PC-3 (cell line): ENCODE measurements around the gene ASB2. TPM values are rescaled to one million over a fixed set of nuclear protein-coding genes. Genes with fewer than 3 reads are reported as not detected.

ENCODE experiments used
- ATAC-seq: fragments of 200-7000 bp; cut with Tn5 transposase; 2 replicates; pipeline ENCODE4 v1.9.1; 2020; ENCODE audit warnings: mild to moderate bottlenecking, moderate library complexity
- BruUV-seq: library from RNA; stranded (reverse); fragments of 400-500 nt; replicated peaks from 2 replicates; lab custom pipeline; 2021; lab: Mats Ljungman, UMichigan
- CTCF ChIA-PET: fragments of 300-600 bp; sonication (Branson Sonifier 250); formaldehyde crosslinking; loops from one replicate; lab custom pipeline; 2022; ENCODE audit warnings: antibody characterized with exemption; lab: Charles Lee
- POLR2A ChIA-PET: fragments of 300-600 bp; sonication (Branson Sonifier 250); formaldehyde crosslinking; loops from one replicate; lab custom pipeline; 2022; ENCODE audit warnings: antibody characterized with exemption; ENCODE audit not compliant: unreplicated experiment; lab: Charles Lee
- DNase-seq: peaks from one replicate; pipeline ENCODE4 v3.0.0-alpha.2; 2015
- H2AFZ ChIP-seq: fragments of 300-600 bp; sonication (generic); 2 replicates; pipeline ENCODE4 v1.6.0; 2016; ENCODE audit warnings: antibody characterized with exemption, low read length
- H3F3A ChIP-seq: fragments of 300-600 bp; sonication (generic); one replicate; pipeline ENCODE4 v1.6.0; 2017; ENCODE audit warnings: antibody characterized with exemption, low read length, control low read depth, mild to moderate bottlenecking; ENCODE audit not compliant: unreplicated experiment
- H3K27ac ChIP-seq: fragments of 300-600 bp; sonication (generic); 2 replicates; pipeline ENCODE4 v1.5.1; 2016; ENCODE audit warnings: mild to moderate bottlenecking, low read length
- H3K27me3 ChIP-seq: fragments of 300-600 bp; sonication (generic); 2 replicates; pipeline ENCODE4 v1.6.1; 2016; ENCODE audit warnings: low read length, mixed read lengths
- H3K36me3 ChIP-seq: fragments of 300-600 bp; sonication (generic); 2 replicates; pipeline ENCODE4 v1.6.1; 2016; ENCODE audit warnings: low read depth, mixed run types, low read length, mixed read lengths
- H3K4me1 ChIP-seq: fragments of 300-600 bp; sonication (generic); 2 replicates; pipeline ENCODE4 v1.5.1; 2016; ENCODE audit warnings: low read length; ENCODE audit not compliant: insufficient read depth
- H3K4me2 ChIP-seq: fragments of 300-600 bp; sonication (generic); 2 replicates; pipeline ENCODE4 v1.6.0; 2016; ENCODE audit warnings: low read length
- H3K4me3 ChIP-seq: fragments of 300-600 bp; sonication (generic); 2 replicates; pipeline ENCODE4 v1.5.1; 2016; ENCODE audit warnings: mild to moderate bottlenecking, low read length, mixed read lengths
- H3K79me2 ChIP-seq: fragments of 300-600 bp; sonication (generic); 2 replicates; pipeline ENCODE4 v1.6.1; 2017; ENCODE audit warnings: low read length, mixed read lengths
- H3K9ac ChIP-seq: fragments of 300-600 bp; sonication (generic); 2 replicates; pipeline ENCODE4 v1.6.0; 2016; ENCODE audit warnings: mild to moderate bottlenecking, low read length
- H3K9me2 ChIP-seq: fragments of 300-600 bp; sonication (generic); replicated peaks from 2 replicates; pipeline ENCODE4 v1.6.1; 2016; ENCODE audit warnings: mixed run types, low read length, mixed read lengths
- H3K9me3 ChIP-seq: fragments of 300-600 bp; sonication (generic); 2 replicates; pipeline ENCODE4 v1.6.1; 2016; ENCODE audit warnings: low read length, mixed read lengths
- H4K20me1 ChIP-seq: fragments of 300-600 bp; sonication (generic); 2 replicates; pipeline ENCODE4 v1.6.1; 2016; ENCODE audit warnings: low read length, mixed read lengths
- CTCF ChIP-seq: fragments of 300-600 bp; sonication (generic); conservative IDR thresholded peaks from 2 replicates; pipeline ENCODE4 v1.5.1; 2017; ENCODE audit warnings: antibody characterized with exemption, low read depth, mild to moderate bottlenecking, low read length
- EZH2 ChIP-seq: fragments of 300-600 bp; sonication (generic); IDR thresholded peaks from one replicate; pipeline ENCODE4 v1.6.1; 2017; ENCODE audit warnings: antibody characterized with exemption, mild to moderate bottlenecking, low read length; ENCODE audit not compliant: unreplicated experiment
- EZH2phosphoT487 ChIP-seq: fragments of 300-600 bp; sonication (generic); IDR thresholded peaks from 2 replicates; pipeline ENCODE4 v1.6.1; 2018; ENCODE audit warnings: mild to moderate bottlenecking, antibody characterized with exemption, low read length, borderline replicate concordance
- intact Hi-C: fragments of 100-400 bp; cut with micrococcal nuclease; formaldehyde crosslinking; loops from 2 replicates; pipeline ENCODE4 v1.9.0; 2023
- total RNA-seq: library from RNA; depleted of rRNA; stranded (reverse); fragments of >200 nt; gene quantifications from 2 replicates; pipeline ENCODE4 v1.2.3, GENCODE V29; 2014

The ASB2 gene
- total RNA-seq, 1 experiment from 2014 or later: 0.22 TPM

DNA sequence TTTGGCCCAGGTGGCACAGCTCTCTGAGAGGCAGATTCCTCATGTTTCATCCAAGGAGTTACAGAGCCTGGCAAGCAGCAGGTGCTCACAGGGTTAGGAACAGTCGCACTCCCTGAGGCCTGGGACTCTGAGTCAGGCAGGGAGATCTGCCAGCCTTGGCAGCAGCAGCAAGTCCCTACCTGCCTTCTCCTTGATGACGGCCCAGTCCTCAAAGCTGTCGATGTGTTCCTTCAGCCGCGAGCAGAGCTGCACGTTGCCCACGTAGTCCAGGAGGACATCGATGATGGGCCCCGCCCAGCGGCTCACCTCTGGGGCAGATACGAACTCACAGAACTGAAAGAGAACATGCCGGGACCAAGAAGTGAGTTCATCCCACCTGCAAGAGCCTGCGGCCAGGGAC is 38.9 kb downstream of the ASB2 start:
- Histone ChIP-seq H2AFZ (no peak overlapping the region), H3K4me1 (peaks cover 26% of the 10 kb centered on the region), H4K20me1 (no peaks in the 10 kb centered on the region), H3F3A (no peaks in the 10 kb centered on the region), H3K9me2 (no peaks in the 10 kb centered on the region), H3K27me3 (no peaks in the 10 kb centered on the region; the same call in 1 of the 2 replicates), H3K36me3 (no peaks in the 10 kb centered on the region), H3K9me3 (no peaks in the 10 kb centered on the region), H3K9ac (no peak overlapping the region), H3K4me3 (no peak overlapping the region), H3K27ac (no peak overlapping the region), H3K79me2 (no peaks in the 10 kb centered on the region), H3K4me2 (no peak overlapping the region)
- TF ChIP-seq EZH2 (no peak), CTCF (no peak), EZH2phosphoT487 (no peak)
- ATAC-seq (no peak), DNase-seq (peak; percentile 10)
- BruUV-seq: no TSS peak
- ChIA-PET POLR2A (no interaction called here), CTCF (no interaction called here)
- intact Hi-C loops: loop anchor here (2.0 kb wide), 1 partner anchor 199 kb away; no protein-coding TSS in a partner anchor

- no peaks in the 10 kb centered on the region for H3K36me3 ChIP-seq
- DNase-seq: no peak
Measured at GRCh38 chr14:93936926-93937325, 39.4 kb downstream of the ASB2 start.

More at GRCh38 chr14:93936926-93937325, 39.4 kb downstream of the ASB2 start:
- H4K20me1 ChIP-seq: no peaks in the 10 kb centered on the region
- H3K4me3 ChIP-seq: no peak overlapping the region
- POLR2A ChIA-PET: no interaction called here
- H3K9ac ChIP-seq: no peak overlapping the region
- H3K4me1 ChIP-seq: peaks cover 20% of the 10 kb centered on the region
- no peaks in the 10 kb centered on the region for H3K9me3 ChIP-seq
- no peak overlapping the region for H3K27ac ChIP-seq
- H3K27me3 ChIP-seq: no peaks in the 10 kb centered on the region; the same call in 1 of the 2 replicates
- intact Hi-C loops: loop anchor here (2.0 kb wide), 1 partner anchor 200 kb away; no protein-coding TSS in a partner anchor
- CTCF ChIA-PET: no interaction called here
- BruUV-seq: no TSS peak
- no peak for ATAC-seq
- H3K79me2 ChIP-seq: no peaks in the 10 kb centered on the region
- H3K4me2 ChIP-seq: no peak overlapping the region
- TF ChIP-seq EZH2phosphoT487 (no peak), CTCF (no peak), EZH2 (no peak)
- no peaks in the 10 kb centered on the region for H3F3A ChIP-seq
- H3K9me2 ChIP-seq: no peaks in the 10 kb centered on the region
- H2AFZ ChIP-seq: no peak overlapping the region
